ENCODE results near the gene SIGLEC12. TPM values are rescaled to one million over a fixed set of nuclear protein-coding genes. Genes with fewer than 3 reads are reported as not detected.

Gene SIGLEC12
- total RNA-seq, 1 donor from 2014 or later = not detected

- TF ChIP-seq CTCF (conservative IDR thresholded peaks at IDR 0.05) = no peak
- Mint-ChIP-seq H3K4me1 (ENCODE audit: unreplicated experiment) (no peaks in the 10 kb centered on the region), H3K9me3 (no peaks in the 10 kb centered on the region), H3K27me3 (peaks cover 12% of the 10 kb centered on the region), H3K4me3 (no peak within 1 kb of the TSS), H3K27ac (no peak within 1 kb of the TSS), H3K36me3 (no peaks in the 10 kb centered on the region)
- no peak for DNase-seq (ENCODE audit: extremely low spot score, unreplicated experiment)
These were observed 23.0 kb downstream of the SIGLEC12 start, which contains the start of gene CEACAM18 for GRCh38 chr19:51478381-51479234. CEACAM18 (plus strand) TSS chr19:51478539.

GRCh38 chr19:51477344-51477743 is 24.3 kb downstream of the SIGLEC12 start:
- no peak overlapping the region for H3K4me3 Mint-ChIP-seq

GRCh38 chr19:51476164-51476563 is 25.4 kb downstream of the SIGLEC12 start:
- Mint-ChIP-seq H3K27me3 (peaks cover 19% of the 10 kb centered on the region), H3K9me3 (no peaks in the 10 kb centered on the region), H3K4me3 (no peak overlapping the region), H3K27ac (no peak overlapping the region), H3K36me3 (no peaks in the 10 kb centered on the region), H3K4me1 (ENCODE audit: unreplicated experiment) (no peaks in the 10 kb centered on the region)
- no peak for TF ChIP-seq CTCF (conservative IDR thresholded peaks at IDR 0.05)
- no peak for DNase-seq (ENCODE audit: extremely low spot score, unreplicated experiment)

More at GRCh38 chr19:51477344-51477743, 24.3 kb downstream of the SIGLEC12 start:
- Mint-ChIP-seq H3K27ac (no peak overlapping the region), H3K9me3 (no peaks in the 10 kb centered on the region), H3K27me3 (peaks cover 19% of the 10 kb centered on the region), H3K36me3 (no peaks in the 10 kb centered on the region), H3K4me1 (ENCODE audit: unreplicated experiment) (no peaks in the 10 kb centered on the region)
- no peak for TF ChIP-seq CTCF (conservative IDR thresholded peaks at IDR 0.05)
- DNase-seq (ENCODE audit: extremely low spot score, unreplicated experiment) = no peak

GRCh38 chr19:51473009-51473707 is 28.4 kb downstream of the SIGLEC12 start:
- Mint-ChIP-seq H3K4me3 (no peak overlapping the region), H3K27me3 (peaks cover 15% of the 10 kb centered on the region)
- peak; percentile 87 for TF ChIP-seq CTCF (conservative IDR thresholded peaks at IDR 0.05)

GRCh38 chr19:51472607-51473006 is 29.0 kb downstream of the SIGLEC12 start:
- TF ChIP-seq CTCF (conservative IDR thresholded peaks at IDR 0.05) = no peak
- H3K9me3 Mint-ChIP-seq = no peaks in the 10 kb centered on the region
- no peaks in the 10 kb centered on the region for H3K4me1 Mint-ChIP-seq (ENCODE audit: unreplicated experiment)
- H3K27me3 Mint-ChIP-seq = peaks cover 20% of the 10 kb centered on the region
- no peak for DNase-seq (ENCODE audit: extremely low spot score, unreplicated experiment)
- no peak overlapping the region for H3K4me3 Mint-ChIP-seq
- no peaks in the 10 kb centered on the region for H3K36me3 Mint-ChIP-seq
- no peak overlapping the region for H3K27ac Mint-ChIP-seq

More at GRCh38 chr19:51473009-51473707, 28.4 kb downstream of the SIGLEC12 start:
- Mint-ChIP-seq H3K27ac (no peak overlapping the region), H3K4me1 (ENCODE audit: unreplicated experiment) (no peaks in the 10 kb centered on the region), H3K36me3 (no peaks in the 10 kb centered on the region), H3K9me3 (no peaks in the 10 kb centered on the region)
- DNase-seq (ENCODE audit: extremely low spot score, unreplicated experiment) = no peak
